ENCODE data around the gene LAMA2. TPM values are rescaled to one million over a fixed set of nuclear protein-coding genes. Genes with fewer than 3 reads are reported as not detected.

The LAMA2 gene
- total RNA-seq, 1 donor from 2014 or later: 1.9 TPM

GRCh38 chr6:129269891-129270290, 387.0 kb downstream of the LAMA2 start:
- no peak for DNase-seq (ENCODE audit: low spot score)
- H3K27me3 Mint-ChIP-seq (ENCODE audit: low read depth): peaks cover 6% of the 10 kb centered on the region

GRCh38 chr6:129270450-129270849, 387.5 kb downstream of the LAMA2 start:
- Mint-ChIP-seq H3K36me3 (ENCODE audit: low read depth) (no peaks in the 10 kb centered on the region), H3K9me3 (ENCODE audit: low read depth) (no peaks in the 10 kb centered on the region), H3K27me3 (ENCODE audit: low read depth) (peaks cover 8% of the 10 kb centered on the region), H3K27ac (ENCODE audit: unreplicated experiment) (no peak overlapping the region), H3K4me1 (ENCODE audit: low read depth) (no peaks in the 10 kb centered on the region), H3K4me3 (ENCODE audit: unreplicated experiment) (no peak overlapping the region)
- no peak for DNase-seq (ENCODE audit: low spot score)
- TF ChIP-seq CTCF (IDR thresholded peaks at IDR 0.05): no peak

More at GRCh38 chr6:129269891-129270290, 387.0 kb downstream of the LAMA2 start:
- H3K27ac Mint-ChIP-seq (ENCODE audit: unreplicated experiment): no peak overlapping the region
- H3K9me3 Mint-ChIP-seq (ENCODE audit: low read depth): no peaks in the 10 kb centered on the region
- no peak for TF ChIP-seq CTCF (IDR thresholded peaks at IDR 0.05)
- no peaks in the 10 kb centered on the region for H3K36me3 Mint-ChIP-seq (ENCODE audit: low read depth)
- H3K4me3 Mint-ChIP-seq (ENCODE audit: unreplicated experiment): no peak overlapping the region
- H3K4me1 Mint-ChIP-seq (ENCODE audit: low read depth): no peaks in the 10 kb centered on the region

- peaks cover 11% of the 10 kb centered on the region for H3K27me3 Mint-ChIP-seq (ENCODE audit: low read depth)
- DNase-seq (ENCODE audit: low spot score): no peak
- no peak for TF ChIP-seq CTCF (IDR thresholded peaks at IDR 0.05)
- H3K4me1 Mint-ChIP-seq (ENCODE audit: low read depth): no peaks in the 10 kb centered on the region
- H3K9me3 Mint-ChIP-seq (ENCODE audit: low read depth): no peaks in the 10 kb centered on the region
- H3K27ac Mint-ChIP-seq (ENCODE audit: unreplicated experiment): no peak overlapping the region
- H3K4me3 Mint-ChIP-seq (ENCODE audit: unreplicated experiment): no peak overlapping the region
- H3K36me3 Mint-ChIP-seq (ENCODE audit: low read depth): no peaks in the 10 kb centered on the region
Observed at GRCh38 chr6:129273161-129273560, 390.2 kb downstream of the LAMA2 start.

- Mint-ChIP-seq H3K9me3 (ENCODE audit: low read depth) (no peaks in the 10 kb centered on the region), H3K4me3 (ENCODE audit: unreplicated experiment) (no peak overlapping the region), H3K4me1 (ENCODE audit: low read depth) (no peaks in the 10 kb centered on the region), H3K27ac (ENCODE audit: unreplicated experiment) (no peak overlapping the region), H3K27me3 (ENCODE audit: low read depth) (peaks cover 15% of the 10 kb centered on the region), H3K36me3 (ENCODE audit: low read depth) (no peaks in the 10 kb centered on the region)
- no peak for TF ChIP-seq CTCF (IDR thresholded peaks at IDR 0.05)
- no peak for DNase-seq (ENCODE audit: low spot score)
Observed at GRCh38 chr6:129276461-129276860, 393.5 kb downstream of the LAMA2 start.

GRCh38 chr6:129276986-129277385, 394.0 kb downstream of the LAMA2 start:
- H3K27ac Mint-ChIP-seq (ENCODE audit: unreplicated experiment): no peak overlapping the region
- no peaks in the 10 kb centered on the region for H3K36me3 Mint-ChIP-seq (ENCODE audit: low read depth)
- H3K27me3 Mint-ChIP-seq (ENCODE audit: low read depth): peaks cover 15% of the 10 kb centered on the region
- TF ChIP-seq CTCF (IDR thresholded peaks at IDR 0.05): no peak
- H3K9me3 Mint-ChIP-seq (ENCODE audit: low read depth): no peaks in the 10 kb centered on the region
- H3K4me3 Mint-ChIP-seq (ENCODE audit: unreplicated experiment): no peak overlapping the region
- no peak for DNase-seq (ENCODE audit: low spot score)
- no peaks in the 10 kb centered on the region for H3K4me1 Mint-ChIP-seq (ENCODE audit: low read depth)

All from chondrocyte (in vitro differentiated cells).